Epidermal melanocyte (primary cell): Measurements from ENCODE around the gene MAMDC2.

ENCODE experiments used
- DNase-seq: peaks from one replicate; pipeline ENCODE4 v3.0.0; 2011; ENCODE audit warnings: low spot score; ENCODE audit not compliant: insufficient read length

MAMDC2 gene

GRCh38 chr9:70107558-70107957 is 63.9 kb downstream of the MAMDC2 start:
- no peak for DNase-seq

DNA sequence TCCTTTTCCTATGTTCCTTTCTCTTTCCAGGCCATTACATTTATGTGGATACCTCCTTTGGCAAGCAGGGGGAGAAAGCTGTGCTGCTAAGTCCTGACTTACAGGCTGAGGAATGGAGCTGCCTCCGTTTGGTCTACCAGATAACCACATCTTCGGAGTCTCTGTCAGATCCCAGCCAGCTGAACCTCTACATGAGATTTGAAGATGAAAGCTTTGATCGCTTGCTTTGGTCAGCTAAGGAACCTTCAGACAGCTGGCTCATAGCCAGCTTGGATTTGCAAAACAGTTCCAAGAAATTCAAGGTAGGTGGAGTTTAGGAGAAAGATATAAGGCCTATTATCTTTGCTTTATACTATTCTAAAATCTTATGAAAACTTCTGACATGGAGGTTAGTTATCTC is 64.5 kb downstream of the MAMDC2 start:
- no peak for DNase-seq

- no peak for DNase-seq
Measured at GRCh38 chr9:70110194-70111041, 66.8 kb downstream of the MAMDC2 start.

DNA sequence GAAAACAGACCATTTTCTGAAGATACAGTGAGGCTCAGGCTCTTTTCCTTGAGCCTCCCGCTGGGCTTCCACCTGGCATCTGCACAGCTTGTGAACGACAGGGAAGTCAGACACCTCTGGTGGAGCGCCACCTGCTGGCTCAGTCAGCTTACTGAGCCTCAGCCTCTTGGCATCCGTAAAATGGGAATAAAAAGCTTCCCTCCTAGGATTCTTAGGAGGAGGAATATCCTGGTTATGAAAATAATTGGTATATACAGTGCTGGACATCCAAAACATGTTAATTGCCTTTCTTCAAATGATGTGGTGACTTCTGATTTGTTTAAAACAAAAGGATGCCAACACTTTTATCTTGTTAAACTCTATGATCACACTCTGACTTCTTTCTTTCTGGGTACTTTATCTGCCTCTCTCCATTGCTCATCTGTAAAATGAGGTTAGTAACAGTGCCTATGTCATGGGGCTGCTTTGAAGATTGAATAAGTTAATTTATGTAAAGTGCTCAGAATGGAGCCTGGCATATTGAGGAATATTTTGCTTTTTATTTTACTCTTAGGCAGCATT is 67.5 kb downstream of the MAMDC2 start:
- no peak for DNase-seq

- DNase-seq: no peak
Measured at GRCh38 chr9:70111641-70112236, 68.1 kb downstream of the MAMDC2 start.

- no peak for DNase-seq
Measured at GRCh38 chr9:70112981-70113380, 69.3 kb downstream of the MAMDC2 start.

GRCh38 chr9:70113403-70114022 is 69.9 kb downstream of the MAMDC2 start:
- DNase-seq: peak; percentile 77

DNA sequence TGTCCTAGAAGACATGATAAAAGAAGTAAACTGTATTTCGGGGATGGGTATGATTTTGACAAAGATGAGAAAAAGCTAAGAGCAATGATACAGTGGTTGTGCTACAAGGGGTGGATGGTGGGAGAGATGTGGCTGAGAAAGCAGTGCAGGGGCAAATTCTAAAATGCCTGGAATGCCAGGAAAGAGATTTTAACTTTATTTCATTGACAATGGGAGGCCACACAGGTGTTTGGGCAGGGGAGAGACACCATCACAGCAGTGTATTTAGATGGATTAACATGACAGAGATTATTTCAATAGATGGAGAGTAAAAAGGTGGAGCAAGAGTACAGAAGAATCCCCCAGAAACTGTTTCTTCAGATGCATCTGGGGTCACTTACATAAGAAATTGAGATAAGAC is 71.2 kb downstream of the MAMDC2 start:
- DNase-seq: no peak

DNA sequence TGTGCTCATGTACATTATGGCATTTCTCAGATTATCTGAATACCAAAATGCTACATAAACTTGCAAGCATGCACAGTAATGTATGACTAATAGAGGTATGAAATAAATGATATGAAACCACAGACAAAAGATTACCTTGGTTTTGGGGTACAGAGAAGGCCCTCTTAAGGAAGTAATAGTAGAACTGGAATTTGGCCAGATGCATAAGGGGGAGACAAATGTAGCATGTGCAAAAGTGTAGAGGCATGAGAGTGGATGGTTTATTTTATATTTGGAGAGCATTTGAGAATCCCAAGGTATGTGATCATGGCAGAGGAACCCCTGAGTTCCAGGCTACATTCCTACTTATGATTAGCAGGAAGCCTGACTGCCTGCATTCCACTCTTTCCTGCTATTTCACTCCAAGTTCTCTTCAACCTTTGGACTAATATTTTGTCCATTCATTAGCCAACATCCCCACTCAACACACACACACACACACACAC is 74.2 kb downstream of the MAMDC2 start:
- no peak for DNase-seq

DNA sequence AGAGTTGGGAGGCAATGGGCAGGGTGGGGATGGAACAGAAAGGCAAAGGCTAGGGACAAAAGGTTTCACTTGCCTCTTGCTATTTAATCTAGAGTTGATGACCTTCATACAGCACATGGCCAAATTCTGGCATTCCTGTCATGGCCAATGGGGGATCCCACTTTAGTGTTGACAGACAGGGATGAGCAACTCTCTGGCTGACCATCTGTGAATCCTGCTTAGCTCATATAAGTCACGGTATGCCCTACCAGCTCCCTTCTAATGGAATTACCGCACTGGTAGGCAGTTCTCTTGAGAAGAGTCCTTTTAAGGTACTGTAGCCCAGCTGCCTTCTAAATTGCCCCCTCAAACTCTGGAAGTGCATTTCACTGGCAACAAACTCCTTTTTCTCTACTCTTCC is 76.1 kb downstream of the MAMDC2 start:
- no peak for DNase-seq

- peak; percentile 39 for DNase-seq
Measured at GRCh38 chr9:70120834-70121510, 77.3 kb downstream of the MAMDC2 start.

- no peak for DNase-seq
Measured at GRCh38 chr9:70121818-70122436, 78.3 kb downstream of the MAMDC2 start.

DNA sequence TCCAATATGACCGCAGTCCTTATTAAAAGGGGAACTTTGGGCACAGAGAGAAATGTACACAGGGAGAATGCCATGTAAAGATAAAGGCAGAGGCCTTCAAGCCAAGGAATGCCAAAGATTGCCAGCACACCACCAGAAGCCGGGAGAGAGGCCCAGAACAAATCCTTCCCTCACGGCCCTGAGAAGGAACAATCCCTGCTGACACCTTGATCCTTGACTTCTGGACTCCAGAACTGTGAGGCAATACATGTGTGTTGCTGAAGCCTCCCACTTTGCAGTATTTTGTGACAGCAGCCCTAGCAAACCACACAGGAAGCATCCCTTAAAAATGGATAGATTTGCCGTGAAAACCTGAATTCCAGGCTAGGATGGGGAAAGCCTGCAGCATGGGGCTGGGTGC is 80.0 kb downstream of the MAMDC2 start:
- DNase-seq: no peak

DNA sequence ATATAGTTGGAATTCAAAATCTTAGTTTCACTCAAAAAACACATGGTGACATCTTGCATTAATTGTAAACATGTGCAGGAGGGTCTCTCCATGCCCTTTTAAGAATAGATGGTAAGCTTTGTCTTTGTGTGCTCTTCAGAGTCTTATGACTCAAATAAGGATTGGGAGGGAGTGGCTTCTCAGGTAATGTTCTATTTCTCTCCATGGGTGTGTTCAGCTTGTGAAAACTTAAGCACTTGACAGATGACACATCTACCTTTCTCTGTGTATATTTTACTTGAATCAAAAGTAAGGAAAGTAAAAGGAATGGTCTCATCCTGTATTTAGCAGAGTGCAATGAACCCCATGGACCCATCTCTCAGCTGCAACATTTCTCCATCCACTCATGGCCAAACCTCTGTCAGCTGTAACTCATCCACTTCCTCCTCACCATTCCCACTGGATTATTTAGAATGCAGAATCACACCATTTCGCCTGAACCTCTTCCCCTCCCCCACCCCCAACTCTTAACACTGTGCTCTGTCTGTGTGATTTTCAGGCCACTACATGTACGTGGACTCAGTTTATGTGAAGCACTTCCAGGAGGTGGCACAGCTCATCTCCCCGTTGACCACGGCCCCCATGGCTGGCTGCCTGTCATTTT is 82.1 kb downstream of the MAMDC2 start:
- DNase-seq: no peak

DNA sequence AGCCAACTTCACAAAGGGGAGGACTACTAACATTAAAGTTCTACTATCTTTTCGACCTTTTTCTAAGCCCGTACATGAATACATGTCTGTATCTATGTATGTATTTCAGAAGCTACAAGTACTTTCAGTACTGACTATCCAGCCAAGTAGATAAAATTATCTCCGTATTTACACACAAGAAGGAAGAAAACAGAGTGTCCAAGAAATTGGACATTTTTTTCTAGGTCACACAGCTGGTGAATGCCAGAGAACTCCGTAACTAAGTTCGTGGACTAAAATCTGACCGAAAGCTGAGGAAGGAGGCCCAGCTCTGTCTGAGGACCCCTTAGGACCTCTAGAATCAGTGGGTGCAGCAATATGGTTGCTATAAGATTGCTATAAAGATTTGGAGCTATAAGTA is 83.4 kb downstream of the MAMDC2 start:
- DNase-seq: no peak

DNA sequence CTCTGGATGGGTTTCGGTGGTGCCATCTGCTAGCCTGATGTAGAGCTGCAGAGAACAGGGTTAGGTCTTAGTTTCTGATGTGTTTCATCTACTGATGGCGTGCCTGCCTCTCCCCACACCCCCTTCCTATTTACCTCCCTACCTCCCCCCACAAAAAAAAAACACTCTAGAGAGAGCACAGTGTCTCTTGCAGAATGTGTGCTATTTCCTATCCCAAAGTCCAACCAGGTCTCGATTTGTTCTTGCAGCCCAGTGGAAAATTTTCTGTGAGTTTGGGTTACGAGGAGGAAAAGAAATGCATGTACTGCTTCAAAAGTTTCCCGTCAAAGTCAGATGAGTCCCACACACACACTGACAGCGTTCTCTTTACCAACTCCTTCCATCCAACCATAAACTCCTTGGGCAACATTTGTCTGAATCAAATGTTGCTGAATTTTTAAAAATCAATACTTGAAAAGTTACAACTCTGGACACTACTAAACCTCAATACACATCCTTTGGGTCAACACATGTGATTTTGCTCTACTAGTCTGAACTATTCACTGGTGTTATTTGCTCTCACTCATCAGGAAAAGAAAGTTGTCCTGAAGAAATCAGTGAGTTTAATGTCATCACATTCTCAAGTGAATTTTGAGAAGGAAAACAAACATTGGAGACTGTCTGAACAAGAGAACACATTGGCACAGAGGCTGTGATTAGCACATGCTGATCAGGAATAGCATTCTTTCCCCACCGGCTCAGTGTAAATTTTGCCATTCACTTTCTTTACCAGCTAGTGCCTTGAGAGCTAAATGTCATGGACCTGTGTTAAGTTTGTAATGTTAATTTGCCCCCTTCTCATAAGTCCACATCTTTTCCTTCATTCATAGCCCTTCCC is 84.1 kb downstream of the MAMDC2 start:
- no peak for DNase-seq

DNA sequence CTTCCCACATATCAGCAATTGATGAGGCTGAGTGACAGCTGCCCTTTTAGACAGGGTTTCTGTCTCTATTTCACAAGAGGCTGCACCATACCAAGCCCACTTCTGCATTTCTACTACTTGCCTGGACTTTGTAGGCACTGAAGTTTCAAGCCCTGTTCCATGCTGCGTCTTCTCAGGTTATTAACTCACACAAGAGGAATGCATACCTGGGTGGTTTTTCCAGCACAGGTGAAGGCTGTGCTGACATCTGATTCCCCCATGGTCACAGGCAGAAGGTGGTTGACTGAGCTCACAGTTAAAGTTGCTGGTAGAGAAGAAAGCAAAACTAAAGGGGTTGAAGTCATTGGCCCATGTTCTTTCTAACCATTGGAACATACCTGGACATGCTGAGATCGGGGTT is 86.6 kb downstream of the MAMDC2 start:
- DNase-seq: no peak

GRCh38 chr9:70131296-70131695 is 87.6 kb downstream of the MAMDC2 start:
- no peak for DNase-seq
